Cardiac fibroblast (primary cell): ENCODE measurements around the gene RABEP1.
A peak's percentile ranks its signal among the peaks of the same experiment; 100 is the strongest.

ENCODE experiments used
- DNase-seq, 2 donors: peaks; one replicate each; pipeline versions ENCODE4 v3.0.0 to v3.0.0-alpha.2; 2010; ENCODE audit warnings: low read depth in 2 of 2
- H3K4me3 ChIP-seq, 2 donors: replicated peaks in 1 of 2; 1 replicate in 1 of 2; 2 replicates in 1 of 2; pipeline ENCODE4 v1.5.1; 2011; ENCODE audit warnings: low read depth in 2 of 2, low read length in 2 of 2, mild to moderate bottlenecking in 2 of 2, moderate library complexity in 1 of 2
- CTCF ChIP-seq: IDR thresholded peaks from one replicate; pipeline ENCODE4 v1.5.1; 2011; ENCODE audit warnings: low read depth, mild to moderate bottlenecking, low read length, inconsistent platforms

The RABEP1 gene

GRCh38 chr17:5361426-5361825, 79.3 kb downstream of the RABEP1 start:
- no peak for TF ChIP-seq CTCF
- no peak for DNase-seq
- no peak overlapping the region for H3K4me3 ChIP-seq

- DNase-seq = no peak
- TF ChIP-seq CTCF = no peak
Measured at GRCh38 chr17:5362162-5362811, 80.2 kb downstream of the RABEP1 start.

GRCh38 chr17:5364156-5364555, 82.1 kb downstream of the RABEP1 start:
- peak; percentile 62 to 76 for DNase-seq
- no peak for TF ChIP-seq CTCF
- no peak overlapping the region for H3K4me3 ChIP-seq

More at GRCh38 chr17:5362162-5362811, 80.2 kb downstream of the RABEP1 start:
- H3K4me3 ChIP-seq = no peak overlapping the region

GRCh38 chr17:5364696-5365095, 82.6 kb downstream of the RABEP1 start:
- TF ChIP-seq CTCF = no peak
- no peak for DNase-seq
- H3K4me3 ChIP-seq = no peak overlapping the region

GRCh38 chr17:5365831-5366230, 83.7 kb downstream of the RABEP1 start:
- no peak overlapping the region for H3K4me3 ChIP-seq
- no peak for DNase-seq
- no peak for TF ChIP-seq CTCF

GRCh38 chr17:5370411-5370810, 88.3 kb downstream of the RABEP1 start:
- DNase-seq = no peak
- no peak for TF ChIP-seq CTCF
- H3K4me3 ChIP-seq = no peak overlapping the region

- no peak for TF ChIP-seq CTCF
- no peak overlapping the region for H3K4me3 ChIP-seq
- DNase-seq = no peak
Measured at GRCh38 chr17:5373112-5373511, 91.0 kb downstream of the RABEP1 start.
